ENCODE data around the gene TRIP12. TPM values are rescaled to one million over a fixed set of nuclear protein-coding genes. Genes with fewer than 3 reads are reported as not detected.

TRIP12 gene
- total and polyA plus RNA-seq, 2 of the 8 experiments (the other 6 are each of a cell fraction or from before 2014, with no cell fraction given) = 23.1 to 174 TPM

DNA sequence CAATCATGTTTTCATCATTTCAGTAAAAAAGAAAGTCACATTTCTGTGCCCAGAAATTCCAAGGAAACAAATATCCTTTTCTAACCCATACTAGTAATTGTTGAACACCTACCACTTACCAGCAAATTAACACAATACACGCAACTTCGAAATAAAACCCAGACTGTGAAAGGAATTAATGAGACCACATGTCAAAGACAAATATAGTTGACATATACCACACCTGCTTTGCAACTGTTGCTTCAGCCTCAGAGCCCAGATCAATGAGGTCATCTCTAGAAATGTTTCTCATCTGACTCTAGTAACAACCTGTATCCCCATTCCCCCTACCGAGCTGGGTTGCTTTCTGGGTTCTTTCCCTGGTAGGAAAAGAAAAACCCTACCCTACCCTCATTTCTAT lies 52.6 kb downstream of the TRIP12 start (continued):
- TF ChIP-seq, protein P1, sequence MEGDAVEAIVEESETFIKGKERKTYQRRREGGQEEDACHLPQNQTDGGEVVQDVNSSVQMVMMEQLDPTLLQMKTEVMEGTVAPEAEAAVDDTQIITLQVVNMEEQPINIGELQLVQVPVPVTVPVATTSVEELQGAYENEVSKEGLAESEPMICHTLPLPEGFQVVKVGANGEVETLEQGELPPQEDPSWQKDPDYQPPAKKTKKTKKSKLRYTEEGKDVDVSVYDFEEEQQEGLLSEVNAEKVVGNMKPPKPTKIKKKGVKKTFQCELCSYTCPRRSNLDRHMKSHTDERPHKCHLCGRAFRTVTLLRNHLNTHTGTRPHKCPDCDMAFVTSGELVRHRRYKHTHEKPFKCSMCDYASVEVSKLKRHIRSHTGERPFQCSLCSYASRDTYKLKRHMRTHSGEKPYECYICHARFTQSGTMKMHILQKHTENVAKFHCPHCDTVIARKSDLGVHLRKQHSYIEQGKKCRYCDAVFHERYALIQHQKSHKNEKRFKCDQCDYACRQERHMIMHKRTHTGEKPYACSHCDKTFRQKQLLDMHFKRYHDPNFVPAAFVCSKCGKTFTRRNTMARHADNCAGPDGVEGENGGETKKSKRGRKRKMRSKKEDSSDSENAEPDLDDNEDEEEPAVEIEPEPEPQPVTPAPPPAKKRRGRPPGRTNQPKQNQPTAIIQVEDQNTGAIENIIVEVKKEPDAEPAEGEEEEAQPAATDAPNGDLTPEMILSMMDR (IDR thresholded peaks at IDR 0.05; ENCODE audit: control extremely low read depth in 1 of 3, insufficient read depth in 1 of 3, low read depth in 1 of 3, low read length in 3 of 3) = no peak
- TF ChIP-seq BACH1 (IDR thresholded peaks at IDR 0.05; ENCODE audit: low read length) (no peak), YY1 (IDR thresholded peaks at IDR 0.05; ENCODE audit: low read depth, low read length) (no peak), ASH2L (IDR thresholded peaks at IDR 0.05; ENCODE audit: low read length) (no peak)
